HepG2 (cell line): ENCODE measurements around the gene HES2. TPM values are rescaled to one million over a fixed set of nuclear protein-coding genes. Genes with fewer than 3 reads are reported as not detected.

Experiments
- ELF1 ChIP-seq: sonication (generic); formaldehyde crosslinking; IDR thresholded peaks from 2 replicates; pipeline ENCODE4 v1.4.0; 2020; ENCODE audit warnings: missing genetic modification reagents
- FOXA3 ChIP-seq: IDR thresholded peaks from 2 replicates; pipeline ENCODE4 v1.6.1; 2016; ENCODE audit warnings: missing genetic modification reagents, missing compliant biosample characterization
- MEF2D ChIP-seq: sonication (generic); formaldehyde crosslinking; IDR thresholded peaks from 2 replicates; pipeline ENCODE4 v1.5.1; 2020; ENCODE audit warnings: mild to moderate bottlenecking, missing genetic modification reagents
- MZF1 ChIP-seq: sonication (generic); formaldehyde crosslinking; IDR thresholded peaks from 2 replicates; pipeline ENCODE4 v1.8.1; 2023; ENCODE audit warnings: mild to moderate bottlenecking, missing genetic modification reagents, borderline replicate concordance
- POLR2A ChIP-seq, 2 experiments: IDR thresholded peaks; 2 replicates each; pipeline ENCODE4 v1.6.1; 2011; ENCODE audit warnings: low read depth in 2 of 2, low read length in 2 of 2, mild to moderate bottlenecking in 1 of 2, moderate library complexity in 1 of 2; ENCODE audit not compliant: insufficient read depth in 1 of 2
- SAP130 ChIP-seq: IDR thresholded peaks from 2 replicates; pipeline ENCODE4 v1.6.1; 2016; ENCODE audit warnings: low read depth
- SYNCRIP ChIP-seq: fragments of 200-400 bp; formaldehyde crosslinking; IDR thresholded peaks from 2 replicates; pipeline ENCODE4 v1.6.1; 2018; ENCODE audit warnings: mild to moderate bottlenecking, low read depth, low read length; ENCODE audit not compliant: insufficient read depth
- TAF1 ChIP-seq: sonication (generic); formaldehyde crosslinking; IDR thresholded peaks from 2 replicates; pipeline ENCODE4 v1.4.0; 2020; ENCODE audit warnings: missing genetic modification reagents
- TARDBP ChIP-seq: sonication (generic); formaldehyde crosslinking; IDR thresholded peaks from 2 replicates; pipeline ENCODE4 v1.8.0; 2022; ENCODE audit warnings: mild to moderate bottlenecking, missing genetic modification reagents
- THYN1 ChIP-seq: sonication (generic); formaldehyde crosslinking; IDR thresholded peaks from 2 replicates; pipeline ENCODE4 v1.8.1; 2023; ENCODE audit warnings: low read depth, mild to moderate bottlenecking, moderate library complexity, missing genetic modification reagents, borderline replicate concordance
- ZFP90 ChIP-seq: sonication (generic); formaldehyde crosslinking; IDR thresholded peaks from 2 replicates; pipeline ENCODE4 v1.8.0; 2022; ENCODE audit warnings: missing genetic modification reagents, mild to moderate bottlenecking, inconsistent platforms, borderline replicate concordance
- ZFY ChIP-seq: sonication (generic); formaldehyde crosslinking; IDR thresholded peaks from 2 replicates; pipeline ENCODE4 v1.4.0; 2020; ENCODE audit warnings: missing genetic modification reagents
- ZMAT3 ChIP-seq: sonication (generic); formaldehyde crosslinking; conservative IDR thresholded peaks from 2 replicates; pipeline ENCODE4 v1.7.0; 2021; ENCODE audit warnings: missing genetic modification reagents
- ZNF264 ChIP-seq: sonication (generic); formaldehyde crosslinking; IDR thresholded peaks from 2 replicates; pipeline ENCODE4 v1.4.0; 2020; ENCODE audit warnings: missing genetic modification reagents
- ZNF556 ChIP-seq: sonication (generic); formaldehyde crosslinking; IDR thresholded peaks from 2 replicates; pipeline ENCODE4 v1.4.0; 2020; ENCODE audit warnings: mild to moderate bottlenecking, missing genetic modification reagents, borderline replicate concordance
- ZNF891 ChIP-seq: sonication (generic); formaldehyde crosslinking; IDR thresholded peaks from 2 replicates; pipeline ENCODE4 v1.5.0; 2020; ENCODE audit warnings: mild to moderate bottlenecking, missing genetic modification reagents
- polyA plus RNA-seq, 8 experiments: library from polyadenylated mRNA; depleted of rRNA in 3 of 8; stranded (reverse) in 7 of 8; unstranded in 1 of 8; fragments of >200 nt; fragmentation: Illumina TruSeq in 4 of 8; extraction: Trizol in 4 of 8; gene quantifications; 2 replicates each; pipeline versions ENCODE4 v1.2.1 to v1.2.3, GENCODE V29; 2011 to 2016; ENCODE audit warnings: low read depth in 4 of 8, missing spikeins in 1 of 8, mixed read lengths in 1 of 8; ENCODE audit not compliant: insufficient read depth in 1 of 8
- total RNA-seq, 5 experiments: library from RNA; depleted of rRNA; stranded (reverse); fragments of >200 nt; fragmentation: Illumina TruSeq; extraction: Trizol; gene quantifications; 2 replicates each; pipeline ENCODE4 v1.2.3, GENCODE V29; 2016; ENCODE audit warnings: low read depth in 1 of 5
- TF ChIP-seq, protein P1 (sequence below): sonication (generic); formaldehyde crosslinking; IDR thresholded peaks from 2 replicates; pipeline ENCODE4 v1.4.0; 2020; ENCODE audit warnings: missing genetic modification reagents
- TF ChIP-seq, protein P2 (sequence below): sonication (generic); formaldehyde crosslinking; IDR thresholded peaks from 2 replicates; pipeline ENCODE4 v1.5.0; 2020; ENCODE audit warnings: mild to moderate bottlenecking, missing genetic modification reagents, borderline replicate concordance
- TF ChIP-seq, protein P3 (sequence below): sonication (generic); formaldehyde crosslinking; IDR thresholded peaks from 2 replicates; pipeline ENCODE4 v1.4.0; 2020; ENCODE audit warnings: missing genetic modification reagents, borderline replicate concordance
- TF ChIP-seq, protein P4 (sequence below): sonication (generic); formaldehyde crosslinking; IDR thresholded peaks from 2 replicates; pipeline ENCODE4 v1.5.1; 2020; ENCODE audit warnings: missing genetic modification reagents, mild to moderate bottlenecking, borderline replicate concordance

The HES2 gene
- total and polyA plus RNA-seq, 2 of the 13 experiments (the other 11 are each of a cell fraction or from before 2014, with no cell fraction given), result 0.11 to 0.17 TPM

DNA sequence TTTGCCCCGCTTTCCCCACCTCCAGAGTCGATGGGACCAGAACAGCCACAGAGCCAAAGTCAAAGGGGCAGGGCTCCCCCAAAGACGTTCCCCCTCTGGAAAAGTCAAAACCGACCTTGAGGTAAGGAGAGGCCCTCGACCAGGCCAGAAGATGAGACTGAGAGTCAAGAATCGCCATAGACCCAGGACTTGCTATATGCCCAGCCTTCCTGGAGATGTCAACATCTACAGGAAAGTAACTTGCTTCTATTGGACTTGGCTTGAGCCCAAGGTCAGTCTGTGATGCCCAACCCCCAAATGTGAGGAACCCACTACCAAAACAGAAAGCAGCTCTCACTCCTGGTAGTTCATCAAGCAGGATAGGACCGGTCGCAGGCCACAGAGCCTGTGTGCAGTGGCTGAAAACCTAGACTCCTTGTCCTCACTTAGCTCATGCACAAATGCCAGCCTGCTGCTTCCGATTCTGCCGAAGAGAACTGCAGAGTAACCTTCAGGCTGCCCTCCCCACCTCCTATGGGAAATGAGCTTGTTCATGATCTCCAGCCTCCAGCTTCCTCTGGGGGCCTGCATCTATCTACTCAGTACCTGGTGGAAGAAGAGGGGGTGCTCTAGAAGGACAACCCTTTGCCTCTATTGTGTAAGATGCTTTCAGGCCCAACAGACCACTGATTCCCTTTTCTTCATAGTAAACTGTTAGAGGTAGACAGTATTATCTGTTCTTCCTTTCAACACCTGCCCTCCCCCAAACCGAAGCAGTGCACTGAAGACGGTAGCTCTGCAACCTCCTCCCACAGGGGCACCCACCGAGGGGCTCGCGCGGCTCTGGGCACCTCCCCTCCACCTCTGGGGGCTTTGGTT, 27.5 kb downstream of the HES2 start (continued):
- TF ChIP-seq, protein P1, sequence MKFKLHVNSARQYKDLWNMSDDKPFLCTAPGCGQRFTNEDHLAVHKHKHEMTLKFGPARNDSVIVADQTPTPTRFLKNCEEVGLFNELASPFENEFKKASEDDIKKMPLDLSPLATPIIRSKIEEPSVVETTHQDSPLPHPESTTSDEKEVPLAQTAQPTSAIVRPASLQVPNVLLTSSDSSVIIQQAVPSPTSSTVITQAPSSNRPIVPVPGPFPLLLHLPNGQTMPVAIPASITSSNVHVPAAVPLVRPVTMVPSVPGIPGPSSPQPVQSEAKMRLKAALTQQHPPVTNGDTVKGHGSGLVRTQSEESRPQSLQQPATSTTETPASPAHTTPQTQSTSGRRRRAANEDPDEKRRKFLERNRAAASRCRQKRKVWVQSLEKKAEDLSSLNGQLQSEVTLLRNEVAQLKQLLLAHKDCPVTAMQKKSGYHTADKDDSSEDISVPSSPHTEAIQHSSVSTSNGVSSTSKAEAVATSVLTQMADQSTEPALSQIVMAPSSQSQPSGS (CRISPR knock-in tag), result no peak
- TF ChIP-seq TARDBP (CRISPR knock-in tag), result no peak
- TF ChIP-seq ELF1 (CRISPR knock-in tag), result no peak
- no peak for TF ChIP-seq ZFY (CRISPR knock-in tag)
- peak; percentile 19; the same call in 1 of the 2 replicates for TF ChIP-seq FOXA3 (CRISPR knock-in tag)
- TF ChIP-seq POLR2A (IDR thresholded peaks at IDR 0.05; ENCODE audit: insufficient read depth in 1 of 2, low read depth in 2 of 2, low read length in 2 of 2), result peak in 1 of 2 experiments; percentile 50; a peak in 1 of 4 replicates
- TF ChIP-seq THYN1 (CRISPR knock-in tag), result no peak
- TF ChIP-seq ZNF264 (CRISPR knock-in tag), result no peak
- TF ChIP-seq SAP130 (CRISPR knock-in tag), result peak; percentile 61; the same call in 1 of the 2 replicates
- 0 out of 2 replicates have a peak, but pooled peaks have one; percentile 33 for TF ChIP-seq ZFP90
- TF ChIP-seq ZMAT3 (CRISPR knock-in tag), result 0 out of 2 replicates have a peak, but pooled peaks have one; percentile 39
- TF ChIP-seq, protein P2, sequence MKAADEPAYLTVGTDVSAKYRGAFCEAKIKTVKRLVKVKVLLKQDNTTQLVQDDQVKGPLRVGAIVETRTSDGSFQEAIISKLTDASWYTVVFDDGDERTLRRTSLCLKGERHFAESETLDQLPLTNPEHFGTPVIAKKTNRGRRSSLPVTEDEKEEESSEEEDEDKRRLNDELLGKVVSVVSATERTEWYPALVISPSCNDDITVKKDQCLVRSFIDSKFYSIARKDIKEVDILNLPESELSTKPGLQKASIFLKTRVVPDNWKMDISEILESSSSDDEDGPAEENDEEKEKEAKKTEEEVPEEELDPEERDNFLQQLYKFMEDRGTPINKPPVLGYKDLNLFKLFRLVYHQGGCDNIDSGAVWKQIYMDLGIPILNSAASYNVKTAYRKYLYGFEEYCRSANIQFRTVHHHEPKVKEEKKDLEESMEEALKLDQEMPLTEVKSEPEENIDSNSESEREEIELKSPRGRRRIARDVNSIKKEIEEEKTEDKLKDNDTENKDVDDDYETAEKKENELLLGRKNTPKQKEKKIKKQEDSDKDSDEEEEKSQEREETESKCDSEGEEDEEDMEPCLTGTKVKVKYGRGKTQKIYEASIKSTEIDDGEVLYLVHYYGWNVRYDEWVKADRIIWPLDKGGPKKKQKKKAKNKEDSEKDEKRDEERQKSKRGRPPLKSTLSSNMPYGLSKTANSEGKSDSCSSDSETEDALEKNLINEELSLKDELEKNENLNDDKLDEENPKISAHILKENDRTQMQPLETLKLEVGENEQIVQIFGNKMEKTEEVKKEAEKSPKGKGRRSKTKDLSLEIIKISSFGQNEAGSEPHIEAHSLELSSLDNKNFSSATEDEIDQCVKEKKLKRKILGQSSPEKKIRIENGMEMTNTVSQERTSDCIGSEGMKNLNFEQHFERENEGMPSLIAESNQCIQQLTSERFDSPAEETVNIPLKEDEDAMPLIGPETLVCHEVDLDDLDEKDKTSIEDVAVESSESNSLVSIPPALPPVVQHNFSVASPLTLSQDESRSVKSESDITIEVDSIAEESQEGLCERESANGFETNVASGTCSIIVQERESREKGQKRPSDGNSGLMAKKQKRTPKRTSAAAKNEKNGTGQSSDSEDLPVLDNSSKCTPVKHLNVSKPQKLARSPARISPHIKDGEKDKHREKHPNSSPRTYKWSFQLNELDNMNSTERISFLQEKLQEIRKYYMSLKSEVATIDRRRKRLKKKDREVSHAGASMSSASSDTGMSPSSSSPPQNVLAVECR, result peak; percentile 54; the same call in 1 of the 2 replicates
- TF ChIP-seq, protein P3, sequence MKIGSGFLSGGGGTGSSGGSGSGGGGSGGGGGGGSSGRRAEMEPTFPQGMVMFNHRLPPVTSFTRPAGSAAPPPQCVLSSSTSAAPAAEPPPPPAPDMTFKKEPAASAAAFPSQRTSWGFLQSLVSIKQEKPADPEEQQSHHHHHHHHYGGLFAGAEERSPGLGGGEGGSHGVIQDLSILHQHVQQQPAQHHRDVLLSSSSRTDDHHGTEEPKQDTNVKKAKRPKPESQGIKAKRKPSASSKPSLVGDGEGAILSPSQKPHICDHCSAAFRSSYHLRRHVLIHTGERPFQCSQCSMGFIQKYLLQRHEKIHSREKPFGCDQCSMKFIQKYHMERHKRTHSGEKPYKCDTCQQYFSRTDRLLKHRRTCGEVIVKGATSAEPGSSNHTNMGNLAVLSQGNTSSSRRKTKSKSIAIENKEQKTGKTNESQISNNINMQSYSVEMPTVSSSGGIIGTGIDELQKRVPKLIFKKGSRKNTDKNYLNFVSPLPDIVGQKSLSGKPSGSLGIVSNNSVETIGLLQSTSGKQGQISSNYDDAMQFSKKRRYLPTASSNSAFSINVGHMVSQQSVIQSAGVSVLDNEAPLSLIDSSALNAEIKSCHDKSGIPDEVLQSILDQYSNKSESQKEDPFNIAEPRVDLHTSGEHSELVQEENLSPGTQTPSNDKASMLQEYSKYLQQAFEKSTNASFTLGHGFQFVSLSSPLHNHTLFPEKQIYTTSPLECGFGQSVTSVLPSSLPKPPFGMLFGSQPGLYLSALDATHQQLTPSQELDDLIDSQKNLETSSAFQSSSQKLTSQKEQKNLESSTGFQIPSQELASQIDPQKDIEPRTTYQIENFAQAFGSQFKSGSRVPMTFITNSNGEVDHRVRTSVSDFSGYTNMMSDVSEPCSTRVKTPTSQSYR (CRISPR knock-in tag), result peak; percentile 38; the same call in 1 of the 2 replicates
- 0 out of 2 replicates have a peak, but pooled peaks have one; percentile 39 for TF ChIP-seq ZNF891 (CRISPR knock-in tag)
- TF ChIP-seq TAF1, result peak; percentile 36; the same call in 1 of the 2 replicates
- TF ChIP-seq, protein P4, sequence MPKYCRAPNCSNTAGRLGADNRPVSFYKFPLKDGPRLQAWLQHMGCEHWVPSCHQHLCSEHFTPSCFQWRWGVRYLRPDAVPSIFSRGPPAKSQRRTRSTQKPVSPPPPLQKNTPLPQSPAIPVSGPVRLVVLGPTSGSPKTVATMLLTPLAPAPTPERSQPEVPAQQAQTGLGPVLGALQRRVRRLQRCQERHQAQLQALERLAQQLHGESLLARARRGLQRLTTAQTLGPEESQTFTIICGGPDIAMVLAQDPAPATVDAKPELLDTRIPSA (CRISPR knock-in tag), result no peak
- no peak for TF ChIP-seq MEF2D (CRISPR knock-in tag)
- no peak for TF ChIP-seq MZF1 (CRISPR knock-in tag)
- TF ChIP-seq ZNF556 (CRISPR knock-in tag), result no peak
- no peak for TF ChIP-seq SYNCRIP
